Measurements from ENCODE around the gene YOD1. TPM values are rescaled to one million over a fixed set of nuclear protein-coding genes. Genes with fewer than 3 reads are reported as not detected.
A peak's percentile ranks its signal among the peaks of the same experiment; 100 is the strongest.

The YOD1 gene
- total RNA-seq, 4 donors from 2014 or later: 9.6 to 32.0 (median 22.9) TPM

DNA sequence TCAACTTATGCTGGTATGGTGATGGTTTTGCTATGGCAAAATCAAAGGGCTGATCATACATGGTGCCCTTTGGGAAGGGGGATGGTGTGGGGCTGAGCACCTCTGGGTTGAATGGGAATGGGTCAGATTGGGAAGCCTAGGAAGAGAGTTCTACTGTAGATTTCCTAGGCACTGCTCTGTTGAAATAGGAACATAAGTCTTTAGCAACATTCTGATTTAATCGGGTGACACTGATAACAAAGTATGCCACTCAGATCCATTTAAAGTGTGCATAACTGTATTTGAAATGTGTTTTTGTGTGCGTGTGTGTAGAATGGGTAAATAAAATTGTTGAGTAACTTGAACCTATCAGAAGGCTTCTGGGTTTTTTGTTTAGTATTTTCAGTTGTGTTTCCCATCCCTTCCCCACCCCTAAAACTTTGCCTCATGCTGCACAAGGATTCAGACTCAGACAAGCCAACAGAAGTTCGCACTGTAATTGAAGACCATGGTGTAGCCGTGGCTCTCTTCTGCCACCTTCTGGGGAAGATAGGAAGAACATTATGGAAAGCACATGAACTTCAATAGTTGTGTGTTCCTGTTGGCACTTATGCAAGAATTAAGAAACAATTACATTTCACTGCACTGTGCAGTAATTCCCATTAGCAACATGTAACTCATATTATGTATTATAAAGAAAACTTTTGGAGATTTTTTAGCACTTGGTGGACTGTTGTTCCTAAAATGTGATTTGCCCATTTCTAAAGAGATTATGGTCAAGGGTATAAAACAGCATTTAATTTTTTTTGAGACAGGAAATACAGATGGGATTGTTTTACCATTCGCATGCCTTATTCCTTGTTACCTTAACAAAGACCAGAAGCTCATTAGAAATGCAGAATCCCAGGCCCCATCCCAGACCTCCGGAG is 26.7 kb upstream of the YOD1 start:
- DNase-seq: no peak
- TF ChIP-seq POLR2A (IDR thresholded peaks at IDR 0.05) (no peak), CTCF (IDR thresholded peaks at IDR 0.05) (peak; percentile 63 to 94 (median 88))
- peaks cover 0 to 20% (median 0%) of the 10 kb centered on the region in 3 donors for H3K36me3 ChIP-seq
- no peak overlapping the region for H3K4me3 ChIP-seq
- intact Hi-C loops (cut with DNase I): no loop called here
- 38% methylated on average over 6 of the region's 6 CpGs for WGBS, 2 donors
- H3K27me3 ChIP-seq: no peaks in the 10 kb centered on the region
- no peak overlapping the region for H3K27ac ChIP-seq
- peaks cover 0 to 37% (median 11%) of the 10 kb centered on the region in 3 donors for H3K4me1 ChIP-seq
- H3K9me3 ChIP-seq: no peaks in the 10 kb centered on the region

DNA sequence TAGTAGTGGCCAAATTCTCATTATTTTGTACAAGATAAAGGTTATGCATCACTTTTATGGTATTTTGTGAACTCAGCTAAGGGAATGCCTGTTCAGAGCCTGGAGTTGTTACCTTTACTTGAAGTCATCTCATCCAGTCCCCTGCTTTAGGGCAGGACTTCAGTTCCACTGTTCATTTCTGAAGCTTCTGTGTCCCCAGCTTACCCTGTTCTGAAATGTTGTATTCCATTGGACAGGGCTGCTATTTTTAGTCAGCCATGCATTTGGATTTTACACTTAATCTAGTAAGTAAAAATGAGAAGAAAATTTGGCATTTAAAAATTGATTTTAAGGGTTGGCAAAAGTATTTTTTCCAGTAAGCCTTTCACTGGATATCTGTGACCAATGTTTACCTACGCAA is 26.0 kb upstream of the YOD1 start:
- intact Hi-C loops (cut with DNase I): no loop called here
- H3K36me3 ChIP-seq: peaks cover 0 to 28% (median 0%) of the 10 kb centered on the region in 3 donors
- TF ChIP-seq POLR2A (IDR thresholded peaks at IDR 0.05) (no peak), CTCF (IDR thresholded peaks at IDR 0.05) (no peak)
- no peak overlapping the region for H3K4me3 ChIP-seq
- H3K27me3 ChIP-seq: no peaks in the 10 kb centered on the region
- DNase-seq: no peak
- WGBS, 2 donors: 92 to 97% methylated on average over 1 of the region's 1 CpG
- H3K4me1 ChIP-seq: peaks cover 0 to 37% (median 11%) of the 10 kb centered on the region in 3 donors
- H3K27ac ChIP-seq: no peak overlapping the region
- H3K9me3 ChIP-seq: no peaks in the 10 kb centered on the region

GRCh38 chr1:207076181-207076955 is 25.4 kb upstream of the YOD1 start:
- Histone ChIP-seq H3K27ac (no peak overlapping the region), H3K27me3 (no peaks in the 10 kb centered on the region), H3K9me3 (no peaks in the 10 kb centered on the region), H3K4me3 (no peak overlapping the region), H3K4me1 (peaks cover 0 to 37% (median 11%) of the 10 kb centered on the region in 3 donors), H3K36me3 (peaks cover 0 to 34% (median 0%) of the 10 kb centered on the region in 3 donors)
- TF ChIP-seq CTCF (IDR thresholded peaks at IDR 0.05): no peak
- no peak for TF ChIP-seq POLR2A (IDR thresholded peaks at IDR 0.05)
- WGBS, 2 donors: 54 to 70% methylated on average over 4 to 5 of the region's 5 CpGs
- no peak for DNase-seq
- intact Hi-C loops (cut with DNase I): no loop called here

- 28 to 33% methylated on average over 4 of the region's 4 CpGs for WGBS, 2 donors
- H3K4me3 ChIP-seq: no peak overlapping the region
- no peak for TF ChIP-seq POLR2A (IDR thresholded peaks at IDR 0.05)
- no peak for TF ChIP-seq CTCF (IDR thresholded peaks at IDR 0.05)
- intact Hi-C loops (cut with DNase I): no loop called here
- no peaks in the 10 kb centered on the region for H3K27me3 ChIP-seq
- H3K9me3 ChIP-seq: no peaks in the 10 kb centered on the region
- H3K4me1 ChIP-seq: peaks cover 0 to 37% (median 11%) of the 10 kb centered on the region in 3 donors
- peak overlapping the region; percentile 54 to 71 (median 64) for H3K27ac ChIP-seq
- peaks cover 3 to 50% (median 5%) of the 10 kb centered on the region in 3 donors for H3K36me3 ChIP-seq
- no peak for DNase-seq
Measured at GRCh38 chr1:207073906-207074820, 23.2 kb upstream of the YOD1 start.

Data from esophagus squamous epithelium (tissue), 5 donors.